ENCODE measurements around the gene ARHGEF28.
A peak's percentile ranks its signal among the peaks of the same experiment; 100 is the strongest.

The ARHGEF28 gene

GRCh38 chr5:73625944-73626811 is at the start of gene ARHGEF28:
ARHGEF28 (plus strand) TSS chr5:73626196; CDS start chr5:73684852, 58,656 bp downstream.
- DNase-seq = peak; percentile 37

- no peak for DNase-seq
These were observed 43.5 kb upstream of the ARHGEF28 start for GRCh38 chr5:73582285-73583145.

- no peak for DNase-seq
These were observed 38.1 kb upstream of the ARHGEF28 start for GRCh38 chr5:73587923-73588322.

- DNase-seq = peak; percentile 74
These were observed 34.8 kb upstream of the ARHGEF28 start for GRCh38 chr5:73591102-73591695.

GRCh38 chr5:73591698-73592501 is 34.1 kb upstream of the ARHGEF28 start:
- DNase-seq = no peak

- DNase-seq = no peak
These were observed 33.4 kb upstream of the ARHGEF28 start for GRCh38 chr5:73592551-73592950.

GRCh38 chr5:73596705-73597328 is 29.2 kb upstream of the ARHGEF28 start:
- peak; percentile 8 for DNase-seq

- no peak for DNase-seq
These were observed 26.6 kb upstream of the ARHGEF28 start for GRCh38 chr5:73599380-73599779.

- DNase-seq = no peak
These were observed 22.0 kb upstream of the ARHGEF28 start for GRCh38 chr5:73603998-73604397.

- DNase-seq = no peak
These were observed 20.5 kb upstream of the ARHGEF28 start for GRCh38 chr5:73605223-73606087.

GRCh38 chr5:73606206-73606753 is 19.7 kb upstream of the ARHGEF28 start:
- DNase-seq = no peak

- DNase-seq = no peak
These were observed 18.8 kb upstream of the ARHGEF28 start for GRCh38 chr5:73607228-73607627.

GRCh38 chr5:73612799-73613198 is 13.2 kb upstream of the ARHGEF28 start:
- DNase-seq = no peak

GRCh38 chr5:73615085-73615484 is 10.9 kb upstream of the ARHGEF28 start:
- DNase-seq = no peak

GRCh38 chr5:73615947-73616346 is 10.0 kb upstream of the ARHGEF28 start:
- no peak for DNase-seq

- DNase-seq = no peak
These were observed 8.3 kb upstream of the ARHGEF28 start for GRCh38 chr5:73617510-73618279.

GRCh38 chr5:73619606-73620333 is 6.2 kb upstream of the ARHGEF28 start:
- no peak for DNase-seq

- DNase-seq = no peak
These were observed 5.7 kb upstream of the ARHGEF28 start for GRCh38 chr5:73620334-73620687.

GRCh38 chr5:73623060-73623459 is 2.9 kb upstream of the ARHGEF28 start:
- no peak for DNase-seq
